Suprapubic skin (tissue), 4 donors: Measurements from ENCODE around the gene SRD5A1.

ENCODE experiments used
- CTCF ChIP-seq, 2 donors: fragments of 200-600 bp in 1 of 2; fragments of 450-650 bp in 1 of 2; sonication (generic) in 1 of 2; IDR thresholded peaks; one replicate each; pipeline ENCODE4 v1.5.1; 2016 to 2019; ENCODE audit warnings: antibody characterized with exemption in 2 of 2, mild to moderate bottlenecking in 1 of 2, moderate library complexity in 1 of 2
- POLR2A ChIP-seq, 2 donors: fragments of 450-650 bp; IDR thresholded peaks; one replicate each; pipeline ENCODE4 v1.6.1; 2017; ENCODE audit warnings: antibody characterized with exemption in 2 of 2, mild to moderate bottlenecking in 2 of 2, moderate library complexity in 2 of 2
- POLR2AphosphoS5 ChIP-seq, 3 donors: sonication (generic); formaldehyde crosslinking; IDR thresholded peaks; one replicate each; pipeline ENCODE4 v1.6.1; 2017; ENCODE audit warnings: antibody characterized with exemption in 3 of 3

GRCh38 chr5:6703806-6704205 lies 70.6 kb downstream of the SRD5A1 start:
- TF ChIP-seq CTCF (IDR thresholded peaks at IDR 0.05) (no peak), POLR2AphosphoS5 (IDR thresholded peaks at IDR 0.05) (no peak), POLR2A (IDR thresholded peaks at IDR 0.05) (no peak)
